H9 (cell line): ENCODE measurements around the gene RRP1B. TPM values are rescaled to one million over a fixed set of nuclear protein-coding genes. Genes with fewer than 3 reads are reported as not detected.

ENCODE experiments used
- DNase-seq: peaks from one replicate; pipeline ENCODE4 v3.0.0-alpha.2; 2017
- H2AFZ ChIP-seq: one replicate; pipeline ENCODE4 v1.6.1; 2013; ENCODE audit warnings: mild to moderate bottlenecking, low read length, control low read depth, moderate library complexity
- H2AK5ac ChIP-seq: 2 replicates; pipeline ENCODE4 v1.6.1; 2013; ENCODE audit warnings: low read length, control low read depth, mixed read lengths; ENCODE audit not compliant: insufficient read length
- H2BK120ac ChIP-seq: one replicate; pipeline ENCODE4 v1.6.1; 2013; ENCODE audit warnings: low read depth, mild to moderate bottlenecking, low read length, control low read depth, inconsistent platforms; ENCODE audit not compliant: poor library complexity, severe bottlenecking
- H2BK12ac ChIP-seq: 2 replicates; pipeline ENCODE4 v1.6.1; 2013; ENCODE audit warnings: low read length, control low read depth, mixed read lengths, low read depth; ENCODE audit not compliant: insufficient read length
- H2BK15ac ChIP-seq: 2 replicates; pipeline ENCODE4 v1.6.1; 2013; ENCODE audit warnings: low read depth, low read length, control low read depth
- H2BK20ac ChIP-seq: one replicate; pipeline ENCODE4 v1.6.1; 2013; ENCODE audit warnings: low read depth, mild to moderate bottlenecking, low read length, control low read depth, inconsistent platforms; ENCODE audit not compliant: poor library complexity, severe bottlenecking
- H2BK5ac ChIP-seq: 2 replicates; pipeline ENCODE4 v1.6.1; 2013; ENCODE audit warnings: low read length, control low read depth, mixed read lengths; ENCODE audit not compliant: insufficient read length
- H3K14ac ChIP-seq: 2 replicates; pipeline ENCODE4 v1.6.1; 2013; ENCODE audit warnings: low read length, control low read depth; ENCODE audit not compliant: insufficient read depth
- H3K18ac ChIP-seq: 2 replicates; pipeline ENCODE4 v1.6.1; 2013; ENCODE audit warnings: low read depth, mild to moderate bottlenecking, mixed read lengths, low read length, control low read depth; ENCODE audit not compliant: insufficient read length
- H3K23ac ChIP-seq: 2 replicates; pipeline ENCODE4 v1.6.1; 2013; ENCODE audit warnings: low read length, control low read depth, mixed read lengths, low read depth; ENCODE audit not compliant: insufficient read length
- H3K23me2 ChIP-seq: 2 replicates; pipeline ENCODE4 v1.6.1; 2013; ENCODE audit warnings: low read depth, mild to moderate bottlenecking, mixed read lengths, low read length, control low read depth; ENCODE audit not compliant: insufficient read length, poor library complexity, severe bottlenecking
- H3K27ac ChIP-seq: 2 replicates; pipeline ENCODE4 v1.5.1; 2013; ENCODE audit warnings: low read length, control low read depth, mixed read lengths, low read depth; ENCODE audit not compliant: insufficient read length
- H3K27me3 ChIP-seq: 2 replicates; pipeline ENCODE4 v1.6.1; 2013; ENCODE audit warnings: low read length, control low read depth, inconsistent platforms; ENCODE audit not compliant: insufficient read depth
- H3K4ac ChIP-seq: 2 replicates; pipeline ENCODE4 v1.6.1; 2013; ENCODE audit warnings: low read depth, mild to moderate bottlenecking, control low read depth, inconsistent platforms, low read length, moderate library complexity
- H3K4me1 ChIP-seq: 2 replicates; pipeline ENCODE4 v1.6.1; 2013; ENCODE audit warnings: low read length, control low read depth, inconsistent platforms; ENCODE audit not compliant: insufficient read depth
- H3K4me2 ChIP-seq: 2 replicates; pipeline ENCODE4 v1.6.1; 2013; ENCODE audit warnings: low read length, control low read depth, mixed read lengths; ENCODE audit not compliant: insufficient read length, insufficient read depth
- H3K56ac ChIP-seq: 2 replicates; pipeline ENCODE4 v1.6.1; 2013; ENCODE audit warnings: low read depth, mild to moderate bottlenecking, mixed read lengths, low read length, control low read depth; ENCODE audit not compliant: insufficient read length
- H3K79me1 ChIP-seq: 2 replicates; pipeline ENCODE4 v1.6.1; 2013; ENCODE audit warnings: low read depth, mild to moderate bottlenecking, moderate library complexity, low read length, control low read depth, inconsistent platforms; ENCODE audit not compliant: insufficient read depth, poor library complexity, severe bottlenecking
- H3K79me2 ChIP-seq: 2 replicates; pipeline ENCODE4 v1.6.1; 2013; ENCODE audit warnings: low read length, control low read depth, inconsistent platforms; ENCODE audit not compliant: insufficient read depth
- H3K9ac ChIP-seq: 2 replicates; pipeline ENCODE4 v1.6.1; 2013; ENCODE audit warnings: low read length, control low read depth, mixed read lengths; ENCODE audit not compliant: insufficient read length; ENCODE audit errors: extremely low read depth
- H3K9me3 ChIP-seq: one replicate; pipeline ENCODE4 v1.6.1; 2013; ENCODE audit warnings: low read depth, low read length, inconsistent platforms; ENCODE audit not compliant: control insufficient read depth
- H3T11ph ChIP-seq: one replicate; pipeline ENCODE4 v1.6.1; 2013; ENCODE audit warnings: mild to moderate bottlenecking, low read length, control low read depth, inconsistent platforms
- H4K20me1 ChIP-seq: one replicate; pipeline ENCODE4 v1.6.1; 2013; ENCODE audit not compliant: control insufficient read depth, insufficient read length, insufficient read depth
- H4K5ac ChIP-seq: 2 replicates; pipeline ENCODE4 v1.6.1; 2013; ENCODE audit warnings: low read depth, mild to moderate bottlenecking, mixed read lengths, low read length, control low read depth; ENCODE audit not compliant: insufficient read length
- H4K8ac ChIP-seq: replicated peaks from 2 replicates; pipeline ENCODE4 v1.6.1; 2013; ENCODE audit warnings: low read length, control low read depth, mixed read lengths, low read depth; ENCODE audit not compliant: insufficient read length
- H4K91ac ChIP-seq: 2 replicates; pipeline ENCODE4 v1.6.1; 2013; ENCODE audit warnings: low read depth, mild to moderate bottlenecking, moderate library complexity, mixed read lengths, low read length, control low read depth; ENCODE audit not compliant: insufficient read length
- H3K27ac Mint-ChIP-seq, 3 experiments: 2 replicates in 2 of 3; 3 replicates in 1 of 3; pipeline ENCODE4 v1.8.0; 2020 to 2021; ENCODE audit warnings: mixed read lengths in 3 of 3, mild to moderate bottlenecking in 1 of 3, moderate library complexity in 1 of 3
- H3K27me3 Mint-ChIP-seq: 2 replicates; pipeline ENCODE4 v1.8.0; 2021; ENCODE audit warnings: low read depth, mild to moderate bottlenecking, moderate library complexity, mixed read lengths
- H3K36me3 Mint-ChIP-seq, 3 experiments: 2 replicates in 2 of 3; 3 replicates in 1 of 3; pipeline ENCODE4 v1.8.0; 2020 to 2021; ENCODE audit warnings: low read depth in 3 of 3, mixed read lengths in 3 of 3; ENCODE audit not compliant: insufficient read depth in 1 of 3
- H3K4me1 Mint-ChIP-seq, 2 experiments: 2 replicates each; pipeline ENCODE4 v1.8.0; 2020; ENCODE audit warnings: mixed read lengths in 2 of 2
- H3K4me3 Mint-ChIP-seq, 2 experiments: 2 replicates in 1 of 2; 3 replicates in 1 of 2; pipeline ENCODE4 v1.8.0; 2020 to 2021; ENCODE audit warnings: mild to moderate bottlenecking in 2 of 2, mixed read lengths in 2 of 2, moderate library complexity in 1 of 2
- H3K9me3 Mint-ChIP-seq, 2 experiments: 2 replicates in 1 of 2; 3 replicates in 1 of 2; pipeline ENCODE4 v1.8.0; 2020; ENCODE audit warnings: mild to moderate bottlenecking in 2 of 2, mixed read lengths in 2 of 2, moderate library complexity in 1 of 2
- CTCF ChIP-seq: fragments of 200-600 bp; sonication (generic); conservative IDR thresholded peaks from 3 replicates; pipeline ENCODE4 v1.8.0; 2021; ENCODE audit warnings: antibody characterized with exemption, mild to moderate bottlenecking
- WGBS: extraction: QIAGEN DNeasy Blood & Tissue Kit; methylation state at CpG from one replicate; pipeline ENCODE4 v1.1.7; 2013; ENCODE audit warnings: missing lambda C conversion rate, low lambda C conversion rate, mixed read lengths; ENCODE audit not compliant: insufficient read length; ENCODE audit errors: extremely low coverage; 5-methylcytosine and 5-hydroxymethylcytosine counted together
- total RNA-seq: library from RNA; stranded (reverse); gene quantifications from 2 replicates; pipeline ENCODE4 v1.2.1, GENCODE V29; 2021

Gene RRP1B
- total RNA-seq, 1 experiment from 2014 or later = 96.6 TPM

- no peak overlapping the region for H2BK15ac ChIP-seq
- no peaks in the 10 kb centered on the region for H3K4me1 ChIP-seq
- H4K20me1 ChIP-seq = no peaks in the 10 kb centered on the region
- H3K4me3 Mint-ChIP-seq = no peak overlapping the region
- no peak overlapping the region for H2AK5ac ChIP-seq
- H3K14ac ChIP-seq = no peak overlapping the region
- no peak overlapping the region for H3K9ac ChIP-seq
- H3K27ac Mint-ChIP-seq = no peak overlapping the region
- no peaks in the 10 kb centered on the region for H3K27me3 Mint-ChIP-seq
- H2BK120ac ChIP-seq = no peak overlapping the region
- no peak overlapping the region for H2AFZ ChIP-seq
- H4K91ac ChIP-seq = no peak overlapping the region
- H3K4me1 Mint-ChIP-seq = no peaks in the 10 kb centered on the region
- H3K4me2 ChIP-seq = no peak overlapping the region
- no peak overlapping the region for H3T11ph ChIP-seq
- H3K9me3 Mint-ChIP-seq = peaks cover 15 to 16% of the 10 kb centered on the region in 2 experiments
- peaks cover 6 to 9% (median 9%) of the 10 kb centered on the region in 3 experiments; a peak in 6 of 7 replicates for H3K36me3 Mint-ChIP-seq
- WGBS = no CpG with 5 or more reads among the region's 4 CpGs
- H2BK12ac ChIP-seq = no peak overlapping the region
- no peak for TF ChIP-seq CTCF
- H3K79me1 ChIP-seq = no peaks in the 10 kb centered on the region
- H3K56ac ChIP-seq = no peak overlapping the region
- no peak overlapping the region for H3K27ac ChIP-seq
- no peak overlapping the region for H2BK20ac ChIP-seq
- H3K27me3 ChIP-seq = no peaks in the 10 kb centered on the region
- H3K23ac ChIP-seq = no peak overlapping the region
- no peak overlapping the region for H3K4ac ChIP-seq
- H4K8ac ChIP-seq = no peak overlapping the region
- no peaks in the 10 kb centered on the region for H3K23me2 ChIP-seq
- H3K79me2 ChIP-seq = no peaks in the 10 kb centered on the region
- H4K5ac ChIP-seq = no peak overlapping the region
- H3K9me3 ChIP-seq = no peaks in the 10 kb centered on the region
- DNase-seq = no peak
- no peak overlapping the region for H3K18ac ChIP-seq
- H2BK5ac ChIP-seq = no peak overlapping the region
These were observed 40.0 kb upstream of the RRP1B start for GRCh38 chr21:43619344-43619743.
